Activated naive CD4-positive, alpha-beta T cell treated with Interleukin-2 at 50 U/mL for 16 hours (primary cell): ENCODE measurements around the gene ZNF580.

ENCODE experiments used
- DNase-seq: peaks from one replicate; pipeline ENCODE4 v3.0.0-alpha.2; 2020

ZNF580 gene

DNA sequence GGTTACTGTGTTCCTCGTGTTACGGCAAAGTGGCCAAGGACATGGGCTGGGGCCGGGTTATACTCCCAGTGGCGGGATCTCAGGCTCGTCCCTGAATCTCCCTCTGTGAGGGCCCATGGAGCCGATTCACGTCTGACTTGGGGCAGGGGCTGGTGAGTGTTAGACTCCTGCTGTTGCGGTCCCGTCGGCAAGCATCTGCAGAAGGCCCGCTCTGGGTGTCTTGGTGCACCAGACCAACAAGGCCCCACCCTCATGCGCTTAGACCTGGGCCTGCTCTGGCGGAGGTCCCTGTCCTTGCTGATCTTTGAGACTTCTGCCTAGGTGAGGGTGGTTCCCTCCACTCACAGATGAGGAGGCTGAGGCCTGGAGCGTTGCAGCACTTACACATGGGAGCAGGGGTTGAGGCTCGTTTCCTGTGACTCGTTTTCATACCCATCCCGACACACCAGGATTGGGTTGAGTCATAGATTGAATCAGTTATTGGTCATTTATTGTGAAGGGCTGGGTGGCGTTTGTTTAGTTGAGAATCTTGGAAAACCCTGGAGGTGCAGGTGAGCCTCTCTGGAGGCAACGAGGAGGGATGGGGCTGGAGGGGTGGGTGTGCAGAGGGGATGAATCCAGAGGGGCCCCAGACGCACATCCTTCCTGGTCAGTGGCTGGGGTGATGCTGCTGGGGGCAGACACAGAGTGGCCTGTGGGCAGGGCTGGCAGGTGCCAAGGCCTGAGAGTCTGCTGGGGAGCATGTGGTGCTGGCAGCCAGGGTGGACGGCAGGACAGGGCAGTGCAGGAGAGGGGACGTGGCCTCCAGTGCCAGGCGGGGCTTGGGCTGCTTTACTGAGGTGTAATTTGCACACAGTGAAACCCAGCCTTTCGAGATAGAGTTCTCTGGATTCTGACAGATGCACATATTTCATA, 38.8 kb downstream of the ZNF580 start:
- DNase-seq, result no peak

- DNase-seq, result no peak
These were observed 39.7 kb downstream of the ZNF580 start for GRCh38 chr19:55680339-55681130.

- DNase-seq, result no peak
These were observed 40.6 kb downstream of the ZNF580 start for GRCh38 chr19:55681131-55682092.

- no peak for DNase-seq
These were observed 42.9 kb downstream of the ZNF580 start for GRCh38 chr19:55683449-55684261.

GRCh38 chr19:55684946-55685681, 44.3 kb downstream of the ZNF580 start:
- no peak for DNase-seq

DNA sequence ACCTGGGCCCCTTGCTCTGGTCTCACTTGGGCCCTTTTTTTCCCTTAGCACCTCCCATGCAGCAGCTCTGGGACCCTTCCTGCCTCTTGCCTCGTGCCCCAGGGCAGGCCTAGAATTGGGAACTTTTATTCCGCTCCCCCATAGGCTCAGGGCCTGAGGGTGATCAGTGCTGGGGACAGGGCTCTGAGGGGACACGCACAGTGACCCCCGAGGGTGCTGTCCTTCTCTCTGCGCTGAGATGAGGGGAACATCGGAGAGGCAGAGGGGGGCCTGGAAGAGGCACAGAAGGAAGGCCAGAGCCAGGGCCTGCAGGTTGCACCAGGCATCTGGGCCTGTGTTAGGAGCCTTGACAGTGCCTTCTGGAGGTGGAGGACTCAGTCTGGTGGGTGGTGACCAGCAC, 45.0 kb downstream of the ZNF580 start:
- no peak for DNase-seq

- DNase-seq, result no peak
These were observed 45.7 kb downstream of the ZNF580 start for GRCh38 chr19:55686311-55687050.

GRCh38 chr19:55687281-55688201, 46.7 kb downstream of the ZNF580 start:
- no peak for DNase-seq

- no peak for DNase-seq
These were observed 47.8 kb downstream of the ZNF580 start for GRCh38 chr19:55688422-55689218.

GRCh38 chr19:55689411-55690108, 48.8 kb downstream of the ZNF580 start:
- DNase-seq, result no peak

- DNase-seq, result no peak
These were observed 49.4 kb downstream of the ZNF580 start for GRCh38 chr19:55690109-55690768.

DNA sequence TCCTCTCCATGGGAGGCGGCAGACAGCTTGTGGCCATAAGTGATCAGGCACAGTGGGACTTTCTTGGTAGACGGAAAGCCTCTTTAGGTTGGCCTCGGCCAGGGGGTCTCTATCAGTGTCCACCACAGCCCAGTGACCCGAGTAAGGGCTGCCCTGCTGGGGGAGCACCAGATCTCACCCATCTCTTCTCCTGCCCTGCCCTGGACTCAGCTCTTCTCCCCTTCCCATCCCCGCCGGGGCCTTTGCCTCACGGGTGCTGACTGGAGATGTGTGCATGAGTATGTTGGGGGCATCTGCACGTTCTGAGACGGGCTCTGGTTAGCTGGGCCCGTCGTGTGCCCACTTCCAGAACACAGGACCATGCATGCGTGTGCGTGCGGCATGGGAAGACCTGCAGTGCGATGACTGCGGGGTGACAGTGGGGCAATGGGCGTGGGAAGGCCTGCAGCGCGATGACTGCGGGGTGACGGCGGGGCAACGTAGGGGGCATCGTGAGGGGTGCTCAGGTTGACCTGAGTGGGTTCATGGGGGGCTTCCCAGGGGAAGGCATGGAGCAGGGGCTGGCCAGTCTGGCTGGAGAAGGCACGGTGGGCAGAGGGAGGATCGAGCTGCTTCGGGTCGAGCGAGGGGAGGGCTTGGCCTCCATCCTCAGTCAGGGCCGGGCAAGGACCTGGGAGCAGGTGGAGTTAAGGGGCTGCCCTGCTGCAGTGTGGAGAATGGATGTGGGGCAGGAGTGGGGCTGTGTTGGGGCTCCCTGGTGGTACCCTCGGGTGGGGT, 50.2 kb downstream of the ZNF580 start:
- no peak for DNase-seq

GRCh38 chr19:55691561-55692481, 51.0 kb downstream of the ZNF580 start:
- DNase-seq, result no peak

DNA sequence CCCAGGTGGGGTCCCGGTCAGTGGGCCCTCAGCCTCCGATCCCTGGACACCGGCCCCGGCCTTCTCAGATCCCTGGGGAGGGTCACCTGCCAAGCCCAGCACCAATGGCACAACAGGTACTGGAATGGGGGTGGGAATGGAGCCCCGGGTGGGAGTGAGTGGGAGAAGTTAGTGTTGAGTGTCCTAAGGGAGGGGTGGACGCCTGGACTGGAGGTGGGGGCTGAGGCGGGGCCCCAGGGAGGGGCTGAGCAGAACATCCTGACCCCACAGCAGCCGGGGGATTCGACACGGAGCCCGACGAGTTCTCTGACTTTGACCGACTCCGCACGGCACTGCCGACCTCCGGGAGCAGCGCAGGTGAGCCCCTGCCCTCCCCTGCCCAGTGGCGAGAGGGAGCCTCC, 51.9 kb downstream of the ZNF580 start:
- no peak for DNase-seq
